ENCODE measurements around the gene TK2.
"Not testable (repeated sequence)": the region's sequence is repeated elsewhere in the genome, so short reads cannot be mapped to it uniquely, and the experiment has no call there.

The TK2 gene

GRCh38 chr16:66567270-66567669, 17.3 kb upstream of the TK2 start:
- not testable (repeated sequence) for H2BK12ac ChIP-seq (ENCODE audit: low read length); H3K14ac ChIP-seq (ENCODE audit: low read length); H3K4ac ChIP-seq (ENCODE audit: low read length); H3K4me1 ChIP-seq (ENCODE audit: control insufficient read depth in 2 of 2, insufficient read depth in 1 of 2, low read depth in 1 of 2, low read length in 2 of 2); H2BK120ac ChIP-seq (ENCODE audit: low read depth, low read length); H3K4me2 ChIP-seq (ENCODE audit: insufficient read depth, low read length, poor library complexity, severe bottlenecking); H3K18ac ChIP-seq (ENCODE audit: low read length); H3K9ac ChIP-seq (ENCODE audit: low read depth, low read length, poor library complexity); H3K23ac ChIP-seq (ENCODE audit: low read depth, low read length, poor library complexity); H4K8ac ChIP-seq (ENCODE audit: low read depth, low read length); H3K4me3 ChIP-seq (ENCODE audit: low read length in 2 of 2); H3K27me3 ChIP-seq (ENCODE audit: control insufficient read depth in 3 of 3, insufficient read depth in 3 of 3, low read depth in 1 of 3, low read length in 3 of 3); DNase-seq (ENCODE audit: low spot score); H3K9me3 ChIP-seq (replicated peaks in 1 of 2; ENCODE audit: control insufficient read depth in 2 of 2, insufficient read depth in 1 of 2, low read depth in 1 of 2, low read length in 2 of 2); H2AFZ ChIP-seq (ENCODE audit: low read length); H2BK5ac ChIP-seq (ENCODE audit: low read length); H2BK15ac ChIP-seq (ENCODE audit: low read length); H3K27ac ChIP-seq (replicated peaks; ENCODE audit: low read length); H2AK5ac ChIP-seq (ENCODE audit: low read depth, low read length); H3K79me1 ChIP-seq (ENCODE audit: low read depth, low read length); H4K91ac ChIP-seq (ENCODE audit: low read depth, low read length, poor library complexity)
- H3K36me3 ChIP-seq (replicated peaks in 1 of 2; ENCODE audit: control insufficient read depth in 2 of 2, insufficient read depth in 2 of 2, low read length in 2 of 2) = peaks cover 6 to 36% of the 10 kb centered on the region in 2 donors
- WGBS, 2 donors (ENCODE audit: extremely low coverage in 2 of 2, insufficient read length in 2 of 2, insufficient replicate concordance in 1 of 2) = no CpG with 5 or more reads among the region's 3 CpGs

GRCh38 chr16:66566051-66566901, 16.4 kb upstream of the TK2 start, which contains the start of gene CMTM1:
Gene CMTM1, plus strand, starts transcription at chr16:66566439. Its CDS starts 75 bp downstream, at chr16:66566514.
- no peak within 1 kb of the TSS for H3K23ac ChIP-seq (ENCODE audit: low read depth, low read length, poor library complexity)
- no peak within 1 kb of the TSS for H3K9ac ChIP-seq (ENCODE audit: low read depth, low read length, poor library complexity)

GRCh38 chr16:66563574-66564334, 13.8 kb upstream of the TK2 start:
- no peak overlapping the region for H3K18ac ChIP-seq (ENCODE audit: low read length)

More at GRCh38 chr16:66566051-66566901, 16.4 kb upstream of the TK2 start, which contains the start of gene CMTM1:
- Histone ChIP-seq H3K36me3 (replicated peaks in 1 of 2; ENCODE audit: control insufficient read depth in 2 of 2, insufficient read depth in 2 of 2, low read length in 2 of 2) (peaks cover 6 to 45% of the 10 kb centered on the region in 2 donors), H2AFZ (ENCODE audit: low read length) (no peak within 1 kb of the TSS), H3K4me3 (ENCODE audit: low read length in 2 of 2) (no peak within 1 kb of the TSS), H3K4ac (ENCODE audit: low read length) (no peak within 1 kb of the TSS), H2AK5ac (ENCODE audit: low read depth, low read length) (no peak within 1 kb of the TSS), H2BK15ac (ENCODE audit: low read length) (no peak within 1 kb of the TSS), H2BK12ac (ENCODE audit: low read length) (no peak within 1 kb of the TSS), H2BK5ac (ENCODE audit: low read length) (no peak within 1 kb of the TSS), H2BK120ac (ENCODE audit: low read depth, low read length) (no peak within 1 kb of the TSS), H3K27me3 (ENCODE audit: control insufficient read depth in 3 of 3, insufficient read depth in 3 of 3, low read depth in 1 of 3, low read length in 3 of 3) (no peaks in the 10 kb centered on the region), H3K79me1 (ENCODE audit: low read depth, low read length) (no peaks in the 10 kb centered on the region), H3K27ac (replicated peaks; ENCODE audit: low read length) (no peak within 1 kb of the TSS), H3K4me1 (ENCODE audit: control insufficient read depth in 2 of 2, insufficient read depth in 1 of 2, low read depth in 1 of 2, low read length in 2 of 2) (no peaks in the 10 kb centered on the region), H3K4me2 (ENCODE audit: insufficient read depth, low read length, poor library complexity, severe bottlenecking) (no peak within 1 kb of the TSS), H4K91ac (ENCODE audit: low read depth, low read length, poor library complexity) (no peak within 1 kb of the TSS), H3K18ac (ENCODE audit: low read length) (no peak within 1 kb of the TSS), H3K9me3 (replicated peaks in 1 of 2; ENCODE audit: control insufficient read depth in 2 of 2, insufficient read depth in 1 of 2, low read depth in 1 of 2, low read length in 2 of 2) (peaks cover 0 to 2% of the 10 kb centered on the region in 2 donors), H3K14ac (ENCODE audit: low read length) (no peak within 1 kb of the TSS), H4K8ac (ENCODE audit: low read depth, low read length) (no peak within 1 kb of the TSS)
- WGBS, 2 donors (ENCODE audit: extremely low coverage in 2 of 2, insufficient read length in 2 of 2, insufficient replicate concordance in 1 of 2) = no CpG with 5 or more reads among the region's 54 CpGs
- no peak for DNase-seq (ENCODE audit: low spot score)

GRCh38 chr16:66562986-66563385, 13.1 kb upstream of the TK2 start:
- H2AFZ ChIP-seq (ENCODE audit: low read length) = no peak overlapping the region
- no peaks in the 10 kb centered on the region for H3K79me1 ChIP-seq (ENCODE audit: low read depth, low read length)
- no peak overlapping the region for H2AK5ac ChIP-seq (ENCODE audit: low read depth, low read length)
- no peak overlapping the region for H2BK120ac ChIP-seq (ENCODE audit: low read depth, low read length)
- no peak overlapping the region for H3K4ac ChIP-seq (ENCODE audit: low read length)
- H3K14ac ChIP-seq (ENCODE audit: low read length) = no peak overlapping the region
- no peak overlapping the region for H3K18ac ChIP-seq (ENCODE audit: low read length)
- peaks cover 10 to 73% of the 10 kb centered on the region in 2 donors for H3K36me3 ChIP-seq (replicated peaks in 1 of 2; ENCODE audit: control insufficient read depth in 2 of 2, insufficient read depth in 2 of 2, low read length in 2 of 2)
- DNase-seq (ENCODE audit: low spot score) = no peak
- H3K9ac ChIP-seq (ENCODE audit: low read depth, low read length, poor library complexity) = no peak overlapping the region
- H4K91ac ChIP-seq (ENCODE audit: low read depth, low read length, poor library complexity) = no peak overlapping the region
- H3K27me3 ChIP-seq (ENCODE audit: control insufficient read depth in 3 of 3, insufficient read depth in 3 of 3, low read depth in 1 of 3, low read length in 3 of 3) = no peaks in the 10 kb centered on the region
- H3K4me1 ChIP-seq (ENCODE audit: control insufficient read depth in 2 of 2, insufficient read depth in 1 of 2, low read depth in 1 of 2, low read length in 2 of 2) = no peaks in the 10 kb centered on the region
- no peak overlapping the region for H2BK15ac ChIP-seq (ENCODE audit: low read length)
- no peak overlapping the region for H3K4me3 ChIP-seq (ENCODE audit: low read length in 2 of 2)
- H3K9me3 ChIP-seq (replicated peaks in 1 of 2; ENCODE audit: control insufficient read depth in 2 of 2, insufficient read depth in 1 of 2, low read depth in 1 of 2, low read length in 2 of 2) = peaks cover 0 to 2% of the 10 kb centered on the region in 2 donors
- no peak overlapping the region for H2BK5ac ChIP-seq (ENCODE audit: low read length)
- no peak overlapping the region for H3K23ac ChIP-seq (ENCODE audit: low read depth, low read length, poor library complexity)
- no CpG with 5 or more reads among the region's 2 CpGs for WGBS, 2 donors (ENCODE audit: extremely low coverage in 2 of 2, insufficient read length in 2 of 2, insufficient replicate concordance in 1 of 2)
- no peak overlapping the region for H2BK12ac ChIP-seq (ENCODE audit: low read length)
- H3K4me2 ChIP-seq (ENCODE audit: insufficient read depth, low read length, poor library complexity, severe bottlenecking) = no peak overlapping the region
- no peak overlapping the region for H4K8ac ChIP-seq (ENCODE audit: low read depth, low read length)
- H3K27ac ChIP-seq (replicated peaks; ENCODE audit: low read length) = no peak overlapping the region

More at GRCh38 chr16:66563574-66564334, 13.8 kb upstream of the TK2 start:
- Histone ChIP-seq H3K4ac (ENCODE audit: low read length) (no peak overlapping the region), H3K79me1 (ENCODE audit: low read depth, low read length) (no peaks in the 10 kb centered on the region), H2BK15ac (ENCODE audit: low read length) (no peak overlapping the region), H2AK5ac (ENCODE audit: low read depth, low read length) (no peak overlapping the region), H3K4me2 (ENCODE audit: insufficient read depth, low read length, poor library complexity, severe bottlenecking) (no peak overlapping the region), H4K8ac (ENCODE audit: low read depth, low read length) (no peak overlapping the region), H3K9ac (ENCODE audit: low read depth, low read length, poor library complexity) (no peak overlapping the region), H2AFZ (ENCODE audit: low read length) (no peak overlapping the region), H3K36me3 (replicated peaks in 1 of 2; ENCODE audit: control insufficient read depth in 2 of 2, insufficient read depth in 2 of 2, low read length in 2 of 2) (peaks cover 10 to 66% of the 10 kb centered on the region in 2 donors), H2BK5ac (ENCODE audit: low read length) (no peak overlapping the region), H3K9me3 (replicated peaks in 1 of 2; ENCODE audit: control insufficient read depth in 2 of 2, insufficient read depth in 1 of 2, low read depth in 1 of 2, low read length in 2 of 2) (peaks cover 0 to 2% of the 10 kb centered on the region in 2 donors), H3K23ac (ENCODE audit: low read depth, low read length, poor library complexity) (no peak overlapping the region), H3K27me3 (ENCODE audit: control insufficient read depth in 3 of 3, insufficient read depth in 3 of 3, low read depth in 1 of 3, low read length in 3 of 3) (no peaks in the 10 kb centered on the region), H2BK12ac (ENCODE audit: low read length) (no peak overlapping the region), H3K4me1 (ENCODE audit: control insufficient read depth in 2 of 2, insufficient read depth in 1 of 2, low read depth in 1 of 2, low read length in 2 of 2) (no peaks in the 10 kb centered on the region), H2BK120ac (ENCODE audit: low read depth, low read length) (no peak overlapping the region), H3K14ac (ENCODE audit: low read length) (no peak overlapping the region), H4K91ac (ENCODE audit: low read depth, low read length, poor library complexity) (no peak overlapping the region), H3K27ac (replicated peaks; ENCODE audit: low read length) (no peak overlapping the region), H3K4me3 (ENCODE audit: low read length in 2 of 2) (no peak overlapping the region)
- no CpG with 5 or more reads among the region's 2 CpGs for WGBS, 2 donors (ENCODE audit: extremely low coverage in 2 of 2, insufficient read length in 2 of 2, insufficient replicate concordance in 1 of 2)
- no peak for DNase-seq (ENCODE audit: low spot score)
